Activated T-cell treated with anti-CD3 and anti-CD28 coated beads for 24 hours (primary cell): ENCODE results near the gene PPP2R3A.
"Not testable (repeated sequence)": the region's sequence is repeated elsewhere in the genome, so short reads cannot be mapped to it uniquely, and the experiment has no call there.

ENCODE experiments used
- DNase-seq: peaks from one replicate; pipeline ENCODE4 v3.0.0-alpha.2; 2020; ENCODE audit warnings: low read depth

Gene PPP2R3A

DNA sequence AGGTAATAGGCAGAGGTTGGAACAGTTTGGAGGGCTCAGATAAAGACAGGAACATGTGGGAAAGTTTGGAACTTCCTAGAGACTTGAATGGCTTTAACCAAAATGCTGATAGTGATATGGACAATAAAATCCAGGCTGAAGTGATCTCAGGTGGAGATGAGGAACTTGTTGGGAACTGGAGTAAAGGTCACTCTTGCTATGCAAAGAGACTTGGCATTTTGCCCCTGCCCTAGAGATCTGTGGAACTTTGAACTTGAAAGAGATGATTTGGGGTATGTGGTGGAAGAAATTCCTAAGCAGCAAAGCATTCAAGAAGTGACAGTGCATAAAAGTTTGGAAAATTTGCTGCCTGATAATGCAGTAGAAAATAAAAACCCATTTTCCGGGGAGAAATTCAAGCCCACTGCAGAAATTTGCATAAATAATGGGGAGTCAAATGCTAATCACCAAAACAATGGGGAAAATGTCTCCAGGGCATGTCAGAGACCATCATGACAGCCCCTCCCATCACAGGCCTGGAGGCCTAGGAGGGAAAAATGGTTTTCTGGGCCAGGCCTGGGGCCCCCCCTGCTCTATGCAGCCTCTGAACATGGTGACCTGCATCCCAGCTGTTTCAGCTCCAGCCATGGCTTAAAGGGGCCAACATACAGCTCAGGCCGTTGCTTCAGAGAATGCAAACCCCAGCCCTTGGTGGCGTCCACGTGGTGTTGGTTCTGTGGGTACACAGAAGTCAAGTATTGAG is 118.3 kb downstream of the PPP2R3A start:
- not testable (repeated sequence) for DNase-seq

DNA sequence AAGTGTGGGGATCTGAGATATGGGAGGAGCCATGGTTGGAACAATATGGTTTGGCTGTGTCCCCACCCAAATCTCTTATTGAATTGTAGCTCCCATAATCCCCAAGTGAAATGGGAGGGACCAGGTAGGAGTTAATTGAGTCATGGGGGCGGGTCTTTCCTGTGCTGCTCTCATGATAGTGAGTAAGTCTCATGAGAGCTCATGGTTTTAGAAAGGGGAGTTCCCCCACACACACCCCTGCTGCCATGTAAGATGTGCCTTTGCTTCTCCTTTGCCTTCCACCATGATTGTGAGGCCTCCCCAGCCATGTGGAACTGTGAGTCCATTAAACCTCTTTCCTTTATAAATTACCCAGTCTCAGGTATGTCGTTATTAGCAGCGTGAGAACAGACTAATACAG is 119.5 kb downstream of the PPP2R3A start:
- DNase-seq, result not testable (repeated sequence)

- no peak for DNase-seq
Measured at GRCh38 chr3:136093771-136094170, 128.2 kb downstream of the PPP2R3A start.

DNA sequence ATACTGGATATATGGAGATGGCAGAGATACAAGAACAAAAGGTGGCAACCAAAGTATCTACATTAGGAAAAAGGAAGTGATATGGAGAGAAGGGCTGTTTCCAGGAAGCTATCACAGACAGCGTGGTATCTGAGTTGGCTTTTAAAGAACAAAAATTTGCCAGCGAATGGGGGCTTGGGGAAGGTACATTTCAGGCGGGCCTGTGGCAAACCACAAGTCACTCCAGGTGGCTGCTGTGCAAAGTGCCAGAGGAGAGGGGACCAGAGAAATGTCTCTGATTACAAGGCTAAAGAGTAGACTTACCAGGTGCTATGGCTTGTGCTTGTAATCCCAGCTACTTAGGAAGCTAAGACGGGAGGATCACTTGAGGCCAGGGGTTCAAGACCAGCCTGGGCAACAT is 139.5 kb downstream of the PPP2R3A start:
- DNase-seq, result no peak

DNA sequence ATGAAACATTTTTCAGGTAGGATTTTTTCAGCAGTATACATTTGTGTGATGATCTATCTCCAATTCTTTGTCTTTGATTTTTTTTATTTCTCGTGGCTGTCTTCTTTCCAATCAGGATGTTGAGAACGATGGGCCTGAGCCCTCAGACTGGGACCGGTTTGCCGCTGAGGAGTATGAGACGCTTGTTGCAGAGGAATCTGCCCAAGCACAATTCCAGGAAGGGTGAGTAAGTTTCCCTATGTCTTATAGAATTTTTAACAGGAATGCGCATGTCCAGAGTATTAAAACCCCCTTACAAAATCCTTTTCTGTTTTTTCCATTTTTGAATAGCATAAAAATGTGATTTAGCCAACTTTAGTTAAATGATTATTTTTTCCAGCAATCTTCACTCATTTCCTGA is 140.6 kb downstream of the PPP2R3A start:
- DNase-seq, result no peak

DNA sequence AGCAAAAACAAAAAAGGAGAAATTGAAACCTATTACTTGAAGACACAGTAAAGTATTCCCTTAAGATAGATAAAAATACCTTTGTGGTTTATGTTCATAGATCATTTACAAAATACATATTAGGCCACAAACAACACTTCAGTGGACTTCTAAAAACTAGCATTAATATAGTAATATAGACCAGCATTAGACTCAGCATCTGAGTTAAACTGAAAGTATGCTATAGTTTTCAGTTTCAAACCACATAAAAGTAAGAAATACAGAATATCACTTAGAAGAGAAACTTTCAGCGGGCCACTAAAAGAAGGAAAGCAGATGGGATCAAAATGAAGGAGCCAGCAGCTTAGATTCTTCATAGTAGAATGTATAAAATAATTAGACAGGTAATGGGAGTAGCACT is 144.0 kb downstream of the PPP2R3A start:
- DNase-seq, result no peak

DNA sequence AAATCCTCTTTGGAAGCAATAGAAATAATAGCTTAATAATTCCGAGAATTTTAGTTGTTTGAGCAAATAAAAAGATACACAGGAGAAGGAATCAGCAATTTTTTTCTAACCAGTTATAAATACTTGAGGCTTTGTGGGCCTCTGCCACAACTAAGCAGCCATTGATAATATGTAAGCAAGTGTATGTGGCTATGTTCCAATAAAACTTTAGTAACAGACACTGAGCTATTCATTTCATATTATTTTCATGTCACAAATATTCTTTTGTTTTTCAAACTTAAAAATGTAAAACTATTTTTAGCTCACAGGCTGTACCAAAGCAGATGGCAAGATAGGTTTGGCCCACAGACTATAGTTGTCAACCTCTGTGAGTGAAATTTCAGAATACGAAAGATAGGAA is 145.0 kb downstream of the PPP2R3A start:
- DNase-seq, result no peak

DNA sequence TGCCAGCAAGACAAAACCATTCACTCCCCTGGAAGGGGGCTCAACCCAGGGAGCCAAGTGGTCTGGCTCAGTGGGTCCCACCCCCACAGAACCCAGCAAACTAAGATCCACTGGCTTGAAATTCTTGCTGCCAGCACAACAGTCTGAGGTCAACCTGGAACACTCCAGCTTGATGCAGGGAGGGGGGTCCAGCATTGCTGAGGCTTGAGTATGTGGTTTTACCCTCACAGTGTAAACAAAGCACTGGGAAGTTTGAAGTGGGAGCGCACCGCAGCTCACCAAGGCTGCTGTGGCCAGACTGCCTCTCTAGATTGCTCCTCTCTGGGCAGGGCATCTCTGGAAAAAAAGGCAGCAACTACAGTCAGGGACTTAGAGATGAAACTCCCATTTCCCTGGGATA is 148.9 kb downstream of the PPP2R3A start:
- no peak for DNase-seq

- not testable (repeated sequence) for DNase-seq
Measured at GRCh38 chr3:136119332-136119731, 153.8 kb downstream of the PPP2R3A start.

- DNase-seq, result not testable (repeated sequence)
Measured at GRCh38 chr3:136119783-136120182, 154.3 kb downstream of the PPP2R3A start.

- no peak for DNase-seq
Measured at GRCh38 chr3:136120373-136121348, 155.1 kb downstream of the PPP2R3A start.

DNA sequence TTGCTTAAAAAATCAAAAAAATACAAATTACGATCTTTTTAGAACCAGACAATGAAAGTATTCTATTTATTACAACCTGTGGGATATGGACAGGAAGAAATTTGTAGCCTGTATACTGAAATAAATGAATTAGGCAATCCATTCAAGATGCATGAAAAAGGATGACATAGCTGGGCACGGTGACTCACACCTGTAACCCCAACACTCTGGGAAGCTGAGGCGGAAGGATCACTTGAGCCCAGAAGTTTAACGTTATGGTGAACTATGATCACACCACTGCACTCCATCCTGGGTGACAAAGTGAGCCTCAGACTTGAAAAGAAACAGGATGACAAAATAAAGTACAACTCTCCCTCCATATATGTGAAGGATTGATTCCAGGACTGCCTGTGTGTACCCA is 156.5 kb downstream of the PPP2R3A start:
- no peak for DNase-seq

DNA sequence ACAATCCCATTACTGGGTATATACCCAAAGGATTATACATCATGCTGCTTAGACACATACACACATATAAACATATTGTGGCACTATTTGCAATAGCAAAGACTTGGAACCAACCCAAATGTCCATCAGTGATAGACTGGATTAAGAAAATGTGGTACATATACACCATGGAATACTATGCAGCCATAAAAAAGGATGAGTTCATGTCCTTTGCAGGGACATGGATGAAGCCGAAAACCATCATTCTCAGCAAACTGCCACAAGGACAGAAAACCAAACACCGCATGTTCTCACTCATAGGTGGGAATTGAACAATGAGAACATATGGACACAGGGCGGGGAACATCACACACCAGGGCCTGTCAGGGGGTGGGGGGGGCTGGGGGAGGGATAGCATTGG is 166.1 kb downstream of the PPP2R3A start:
- DNase-seq, result not testable (repeated sequence)

DNA sequence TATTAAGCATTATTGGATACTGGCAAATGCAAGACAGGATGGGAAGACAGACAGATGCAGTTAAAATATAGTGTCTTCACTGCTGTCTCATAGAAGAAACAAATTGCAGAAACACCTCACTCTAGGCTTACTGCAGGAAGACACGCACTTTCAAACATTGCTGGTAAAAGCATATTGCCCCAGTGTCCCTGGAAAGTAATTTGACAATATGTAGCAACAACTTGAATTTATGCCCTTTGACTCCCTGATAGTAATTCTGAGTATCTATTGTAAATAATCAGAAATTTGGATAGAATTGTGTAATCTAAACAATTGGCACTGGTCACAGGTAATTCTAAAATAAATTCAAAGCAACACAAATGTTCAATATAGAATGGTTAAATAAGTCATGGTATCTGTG is 168.6 kb downstream of the PPP2R3A start:
- DNase-seq, result no peak

GRCh38 chr3:136135039-136135802 is 169.7 kb downstream of the PPP2R3A start:
- DNase-seq, result no peak

GRCh38 chr3:136136454-136136853 is 170.9 kb downstream of the PPP2R3A start:
- no peak for DNase-seq

DNA sequence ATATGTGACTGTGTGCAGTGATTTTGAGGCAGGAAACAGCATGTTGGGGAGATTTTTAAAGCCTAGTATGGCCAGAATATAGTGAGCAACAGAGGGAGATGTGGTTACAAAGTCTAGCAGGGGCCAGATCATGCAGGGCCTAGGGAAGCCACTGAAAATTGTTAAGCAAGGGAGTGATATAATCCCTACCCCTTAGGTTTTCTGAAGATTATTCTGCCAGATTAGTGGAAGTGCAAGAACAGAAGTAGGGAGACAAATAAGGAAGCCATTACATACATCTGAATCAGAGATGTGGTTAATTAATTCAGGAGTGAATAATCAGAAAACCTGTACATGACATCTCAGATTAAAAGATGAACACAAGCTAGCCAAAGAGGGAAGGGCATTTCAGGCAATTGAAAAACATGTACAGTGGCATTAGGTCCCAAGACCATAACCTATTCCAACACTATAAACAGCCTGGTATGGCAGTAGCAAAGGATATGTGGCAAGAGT is 175.8 kb downstream of the PPP2R3A start:
- DNase-seq, result no peak

DNA sequence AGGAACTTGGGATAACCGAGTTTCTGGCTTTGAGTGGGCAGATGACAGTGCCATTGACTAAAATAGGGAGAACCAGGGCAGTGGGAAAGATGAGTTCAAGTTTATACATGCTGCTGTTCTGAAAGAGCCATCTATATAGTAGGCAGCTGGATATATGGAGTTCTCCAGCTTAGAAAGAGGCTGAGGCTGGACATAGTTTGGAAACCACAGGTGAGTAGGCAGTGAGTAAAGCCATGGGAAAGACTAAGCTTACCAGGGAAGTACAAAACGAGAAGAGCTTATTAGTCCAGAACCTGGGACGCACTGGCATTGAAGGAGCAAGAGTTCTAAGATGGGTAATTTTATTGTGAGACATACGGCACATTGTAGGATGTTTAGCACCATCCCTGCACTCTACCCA is 176.4 kb downstream of the PPP2R3A start:
- DNase-seq, result no peak

DNA sequence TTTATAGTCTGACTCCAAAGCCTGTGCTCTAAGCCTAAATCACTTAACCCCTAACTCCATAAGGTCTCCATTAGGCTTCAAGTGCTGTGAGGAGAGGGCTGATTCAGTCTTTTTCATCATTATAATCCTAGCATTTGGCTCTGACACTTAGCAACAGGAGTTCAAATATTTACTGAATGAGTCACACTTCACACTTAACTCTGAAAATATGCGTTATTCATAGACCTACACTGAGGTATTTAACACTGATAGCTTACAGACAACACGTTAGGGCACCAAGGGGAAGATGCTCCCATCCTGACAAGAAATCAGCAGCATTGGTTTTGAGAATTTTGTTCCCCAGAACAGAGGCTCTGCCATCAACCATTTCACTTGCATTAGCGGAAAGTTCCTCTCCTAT is 177.1 kb downstream of the PPP2R3A start:
- no peak for DNase-seq

DNA sequence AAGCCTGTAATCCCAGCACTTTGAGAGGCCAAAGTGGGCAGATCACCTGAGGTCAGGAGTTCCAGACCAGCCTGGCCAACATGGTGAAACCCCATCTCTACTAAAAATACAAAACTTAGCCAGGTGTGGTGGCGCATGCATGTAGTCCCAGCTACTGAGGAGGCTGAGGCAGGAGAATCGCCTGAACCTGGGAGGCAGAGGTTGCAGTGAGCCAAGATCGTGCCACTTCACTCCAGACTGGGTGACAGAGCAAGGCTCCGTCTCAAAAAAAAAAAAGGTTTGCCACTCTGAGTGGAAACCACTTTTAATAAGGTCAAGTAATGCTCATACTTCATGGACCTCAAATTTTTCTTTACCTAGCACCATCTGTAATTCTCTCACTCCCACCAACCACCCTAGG is 178.9 kb downstream of the PPP2R3A start:
- DNase-seq, result not testable (repeated sequence)

DNA sequence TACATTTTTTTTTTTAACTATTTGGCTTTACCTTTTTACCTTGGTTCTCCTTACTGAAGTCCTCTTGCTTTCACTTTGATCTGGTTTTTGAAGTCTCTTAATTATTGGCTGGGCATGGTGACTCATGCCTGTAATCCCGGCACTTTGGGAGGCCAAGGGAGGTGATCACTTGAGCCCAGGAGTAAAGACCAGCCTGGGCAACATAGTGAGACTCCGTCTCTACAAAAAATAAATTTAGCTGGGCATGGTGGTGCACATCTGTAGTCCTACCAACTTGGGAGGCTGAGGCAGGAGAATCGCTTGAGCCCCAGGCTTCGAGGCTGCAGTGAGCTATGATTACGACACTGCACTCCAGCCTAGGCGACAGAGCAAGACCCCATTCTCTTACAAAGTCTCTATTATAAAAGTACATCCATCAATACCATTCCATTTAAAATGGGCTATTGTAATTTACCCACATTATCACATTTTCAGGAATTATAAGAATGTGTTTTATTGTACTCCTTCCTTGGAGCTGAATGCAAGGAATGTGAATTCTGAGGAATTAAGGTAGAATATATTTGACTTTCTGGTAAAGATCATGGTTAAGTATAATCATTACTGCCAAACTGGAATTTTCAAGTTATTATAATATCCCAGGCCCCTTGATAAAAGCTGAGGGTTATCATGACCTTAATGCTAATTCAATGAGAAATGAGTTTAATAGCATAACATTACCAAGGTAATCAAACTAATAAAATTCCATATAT is 181.6 kb downstream of the PPP2R3A start:
- no peak for DNase-seq
